Uterus (tissue), 4 donors: Measurements from ENCODE around the gene CACNA1C. TPM values are rescaled to one million over a fixed set of nuclear protein-coding genes. Genes with fewer than 3 reads are reported as not detected.

Experiments
- DNase-seq, 2 donors: peaks; one replicate each; pipeline ENCODE4 v3.0.0-alpha.2; 2019 to 2020
- H3K27ac ChIP-seq, 2 donors: fragments of 200-600 bp; sonication (generic); 1 replicate in 1 of 2; 2 replicates in 1 of 2; pipeline ENCODE4 v1.5.1; 2016 to 2018
- H3K27me3 ChIP-seq, 2 donors: fragments of 200-600 bp; sonication (generic); one replicate each; pipeline ENCODE4 v1.5.1; 2018 to 2019; ENCODE audit warnings: control low read depth in 1 of 2
- H3K36me3 ChIP-seq, 2 donors: fragments of 200-600 bp; sonication (generic); one replicate each; pipeline ENCODE4 v1.5.1; 2019; ENCODE audit warnings: control low read depth in 1 of 2
- H3K4me1 ChIP-seq, 2 donors: fragments of 200-600 bp; sonication (generic); one replicate each; pipeline ENCODE4 v1.5.1; 2018 to 2019; ENCODE audit warnings: control low read depth in 1 of 2
- H3K4me3 ChIP-seq, 2 donors: fragments of 200-600 bp; sonication (generic); 1 replicate in 1 of 2; 2 replicates in 1 of 2; pipeline ENCODE4 v1.5.1; 2018 to 2019; ENCODE audit warnings: mild to moderate bottlenecking in 1 of 2
- H3K9me3 ChIP-seq, 2 donors: fragments of 200-600 bp; sonication (generic); one replicate each; pipeline ENCODE4 v1.5.1; 2019; ENCODE audit warnings: control low read depth in 1 of 2
- POLR2A ChIP-seq, 2 donors: fragments of 450-650 bp; IDR thresholded peaks; one replicate each; pipeline ENCODE4 v1.6.1; 2016; ENCODE audit warnings: antibody characterized with exemption in 2 of 2, mild to moderate bottlenecking in 1 of 2, moderate library complexity in 1 of 2
- intact Hi-C: fragments of 100-400 bp; cut with DNase I; formaldehyde crosslinking; loops from one replicate; pipeline ENCODE4 v1.15.1; 2023; ENCODE audit warnings: low total_unique reads
- total RNA-seq, 4 donors: library from RNA; depleted of rRNA in 3 of 4; stranded (reverse); fragments of >200 nt in 3 of 4; gene quantifications; one replicate each; pipeline versions ENCODE4 v1.1.0 to v1.2.4, GENCODE V29; 2014 to 2023
- TF ChIP-seq, protein P1 (sequence below), 4 experiments: fragments of 200-600 bp in 2 of 4; fragments of 450-650 bp in 2 of 4; sonication (generic) in 2 of 4; IDR thresholded peaks; one replicate each; pipeline ENCODE4 v1.5.1; 2016 to 2019; ENCODE audit warnings: antibody characterized with exemption in 4 of 4, mild to moderate bottlenecking in 2 of 4, moderate library complexity in 1 of 4
- donor health status: DM: yes; HTN: yes; CAD: no.

CACNA1C gene
- total RNA-seq, 4 donors from 2014 or later = 15.9 to 121 (median 32.1) TPM

DNA sequence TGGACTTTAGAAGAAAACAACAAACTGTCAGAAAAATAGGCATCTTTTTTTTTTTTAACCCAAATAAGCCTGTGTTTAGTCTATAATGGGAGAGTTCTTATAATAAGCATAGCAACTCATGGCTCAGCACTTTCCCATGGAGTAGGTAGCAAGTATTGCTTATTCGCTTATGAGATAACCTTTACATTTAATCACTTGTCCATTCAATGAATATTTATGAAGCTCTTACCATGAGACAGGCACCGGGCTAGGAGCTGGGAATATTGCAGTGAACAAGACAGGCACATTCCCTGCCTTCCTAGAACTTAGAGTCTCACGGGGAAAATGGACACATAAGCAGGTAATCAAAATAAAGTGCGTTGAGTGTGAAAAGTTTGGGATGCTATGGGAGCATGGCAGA, 38.6 kb upstream of the CACNA1C start:
- Histone ChIP-seq H3K4me3 (no peak overlapping the region), H3K27ac (peak overlapping the region; percentile 84 to 97), H3K4me1 (peaks cover 8 to 10% of the 10 kb centered on the region in 2 donors), H3K36me3 (no peaks in the 10 kb centered on the region), H3K27me3 (no peaks in the 10 kb centered on the region), H3K9me3 (no peaks in the 10 kb centered on the region)
- DNase-seq = no peak
- intact Hi-C loops = no loop called here
- TF ChIP-seq, protein P1, sequence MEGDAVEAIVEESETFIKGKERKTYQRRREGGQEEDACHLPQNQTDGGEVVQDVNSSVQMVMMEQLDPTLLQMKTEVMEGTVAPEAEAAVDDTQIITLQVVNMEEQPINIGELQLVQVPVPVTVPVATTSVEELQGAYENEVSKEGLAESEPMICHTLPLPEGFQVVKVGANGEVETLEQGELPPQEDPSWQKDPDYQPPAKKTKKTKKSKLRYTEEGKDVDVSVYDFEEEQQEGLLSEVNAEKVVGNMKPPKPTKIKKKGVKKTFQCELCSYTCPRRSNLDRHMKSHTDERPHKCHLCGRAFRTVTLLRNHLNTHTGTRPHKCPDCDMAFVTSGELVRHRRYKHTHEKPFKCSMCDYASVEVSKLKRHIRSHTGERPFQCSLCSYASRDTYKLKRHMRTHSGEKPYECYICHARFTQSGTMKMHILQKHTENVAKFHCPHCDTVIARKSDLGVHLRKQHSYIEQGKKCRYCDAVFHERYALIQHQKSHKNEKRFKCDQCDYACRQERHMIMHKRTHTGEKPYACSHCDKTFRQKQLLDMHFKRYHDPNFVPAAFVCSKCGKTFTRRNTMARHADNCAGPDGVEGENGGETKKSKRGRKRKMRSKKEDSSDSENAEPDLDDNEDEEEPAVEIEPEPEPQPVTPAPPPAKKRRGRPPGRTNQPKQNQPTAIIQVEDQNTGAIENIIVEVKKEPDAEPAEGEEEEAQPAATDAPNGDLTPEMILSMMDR (IDR thresholded peaks at IDR 0.05) = no peak
- TF ChIP-seq POLR2A (IDR thresholded peaks at IDR 0.05) = no peak

DNA sequence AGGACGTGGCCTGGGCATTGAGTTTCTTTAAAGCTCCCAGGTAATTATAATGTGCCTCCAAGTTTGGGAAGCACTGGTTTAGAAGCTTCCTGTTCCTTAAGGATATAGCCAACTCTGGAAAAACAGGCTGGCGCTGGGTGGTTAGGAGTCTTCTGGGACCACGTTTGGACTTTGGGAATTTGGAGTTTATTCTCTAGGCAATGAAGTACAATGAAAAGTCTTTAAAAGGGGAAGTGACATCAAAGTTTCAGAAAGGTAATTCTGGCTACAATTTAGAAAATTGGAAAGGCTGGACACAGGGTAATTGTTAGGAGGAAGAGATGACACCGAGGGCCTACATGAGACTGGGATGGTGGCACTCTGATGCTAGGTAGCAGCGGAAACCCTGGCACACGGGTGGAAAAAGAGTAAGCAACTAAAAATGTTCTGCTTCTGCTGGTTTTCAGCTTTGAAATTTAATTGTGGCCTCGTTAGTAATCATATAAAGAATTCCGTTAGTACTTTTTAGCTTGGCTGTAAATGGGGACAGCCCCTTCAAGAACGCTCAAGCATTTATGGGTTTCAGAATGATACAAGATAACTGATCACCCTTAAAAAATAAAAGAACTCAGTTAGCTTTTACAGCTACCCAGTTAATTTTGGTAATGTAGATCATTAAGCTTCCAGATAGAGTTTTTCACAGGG, 35.8 kb upstream of the CACNA1C start:
- TF ChIP-seq, protein P1 (IDR thresholded peaks at IDR 0.05) = no peak
- no peak for TF ChIP-seq POLR2A (IDR thresholded peaks at IDR 0.05)

DNA sequence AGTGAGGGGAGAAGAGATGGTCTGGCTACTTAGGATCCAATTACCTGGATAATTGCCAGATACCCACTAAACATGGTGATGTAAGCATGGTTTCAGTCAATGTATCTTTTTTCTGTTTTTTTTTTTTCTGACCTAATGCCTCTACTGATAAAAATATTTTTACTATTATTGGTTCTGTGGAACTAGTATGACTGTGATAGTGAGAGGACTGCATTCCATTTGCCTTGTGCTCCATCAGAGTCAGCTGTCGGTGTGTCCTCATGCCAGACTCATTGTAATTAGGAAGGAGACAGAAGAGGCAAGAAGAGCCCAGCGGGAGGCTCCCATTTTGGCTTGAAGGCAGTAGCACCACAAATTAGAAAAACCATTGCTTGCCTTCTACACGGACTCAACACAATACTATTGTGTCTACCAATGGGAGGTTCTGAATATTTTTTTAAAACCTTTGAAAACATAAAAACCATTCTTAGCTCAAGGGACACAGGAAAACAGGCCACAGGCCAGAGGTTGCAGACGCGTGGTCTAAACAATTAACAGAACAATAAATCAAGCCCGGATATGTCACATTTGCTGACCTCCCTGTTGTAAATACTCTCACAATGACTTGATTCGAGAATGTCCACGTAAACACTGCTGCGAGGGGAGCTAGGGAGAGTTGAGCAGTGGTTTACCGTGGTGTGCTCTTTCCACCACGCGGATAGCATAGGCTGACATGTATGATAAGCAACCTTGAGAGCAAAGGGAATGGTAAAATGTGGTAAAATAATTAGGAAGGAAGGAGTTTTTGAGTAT, 35.0 kb upstream of the CACNA1C start:
- DNase-seq = peak in 1 of 2 donors; percentile 44
- no peaks in the 10 kb centered on the region for H3K9me3 ChIP-seq
- peak overlapping the region; percentile 84 to 97 for H3K27ac ChIP-seq
- H3K4me1 ChIP-seq = peaks cover 6 to 10% of the 10 kb centered on the region in 2 donors
- intact Hi-C loops = no loop called here
- no peaks in the 10 kb centered on the region for H3K27me3 ChIP-seq
- TF ChIP-seq, protein P1 (IDR thresholded peaks at IDR 0.05) = no peak
- no peak overlapping the region for H3K4me3 ChIP-seq
- no peaks in the 10 kb centered on the region for H3K36me3 ChIP-seq

More for the DNA sequence above, 35.8 kb upstream of the CACNA1C start:
- Histone ChIP-seq H3K4me3 (no peak overlapping the region), H3K36me3 (no peaks in the 10 kb centered on the region), H3K27me3 (no peaks in the 10 kb centered on the region), H3K27ac (peak overlapping the region; percentile 84 to 97), H3K9me3 (no peaks in the 10 kb centered on the region), H3K4me1 (peaks cover 8 to 10% of the 10 kb centered on the region in 2 donors)
- DNase-seq = no peak
- intact Hi-C loops = no loop called here

DNA sequence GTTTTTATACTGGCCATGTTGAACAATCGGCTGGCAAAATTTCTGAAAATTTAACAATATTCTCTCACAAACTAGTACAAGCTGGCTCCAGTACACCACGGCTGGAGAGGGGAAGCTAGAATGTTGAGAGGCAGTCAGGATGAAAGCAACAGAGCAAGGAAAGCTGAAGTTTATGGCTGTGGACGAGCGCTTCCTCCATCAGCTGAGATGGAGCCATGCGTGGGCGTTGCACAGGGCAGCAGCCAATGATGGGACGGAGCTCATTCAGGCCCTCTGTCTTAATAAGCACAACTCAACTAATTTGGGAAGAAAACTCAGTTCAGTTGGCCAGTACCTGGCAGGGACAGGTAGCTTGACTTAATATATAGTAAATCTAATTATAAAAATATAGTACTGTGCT, 34.4 kb upstream of the CACNA1C start:
- H3K9me3 ChIP-seq = no peaks in the 10 kb centered on the region
- H3K4me3 ChIP-seq = no peak overlapping the region
- H3K27ac ChIP-seq = peak overlapping the region; percentile 84 to 97
- H3K27me3 ChIP-seq = no peaks in the 10 kb centered on the region
- H3K36me3 ChIP-seq = no peaks in the 10 kb centered on the region
- TF ChIP-seq, protein P1 (IDR thresholded peaks at IDR 0.05) = no peak
- no peak for TF ChIP-seq POLR2A (IDR thresholded peaks at IDR 0.05)
- DNase-seq = peak; percentile 86 to 89
- peaks cover 5 to 10% of the 10 kb centered on the region in 2 donors for H3K4me1 ChIP-seq
- intact Hi-C loops = no loop called here

DNA sequence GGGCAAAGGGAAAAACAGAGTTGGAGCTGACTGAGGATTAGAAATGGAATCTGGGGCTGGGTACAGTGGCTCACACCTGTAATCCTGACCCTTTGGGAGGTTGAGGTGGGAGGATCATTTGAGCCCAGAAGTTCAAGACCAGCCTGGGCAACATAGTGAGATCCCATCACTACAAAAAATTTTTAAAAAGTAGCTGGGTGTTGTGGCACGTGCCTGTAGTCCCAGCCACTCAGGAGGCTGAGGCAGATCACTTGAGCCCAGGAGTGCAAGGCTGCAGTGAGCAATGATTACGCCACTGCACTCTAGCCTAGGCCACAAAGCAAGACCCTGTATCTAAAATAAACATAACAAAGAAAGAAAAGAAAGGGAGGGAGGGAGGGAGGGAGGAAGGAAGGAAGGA, 33.7 kb upstream of the CACNA1C start:
- peak overlapping the region; percentile 84 to 97 for H3K27ac ChIP-seq
- H3K9me3 ChIP-seq = no peaks in the 10 kb centered on the region
- H3K27me3 ChIP-seq = no peaks in the 10 kb centered on the region
- intact Hi-C loops = no loop called here
- DNase-seq = no peak
- peaks cover 5 to 8% of the 10 kb centered on the region in 2 donors for H3K4me1 ChIP-seq
- H3K36me3 ChIP-seq = no peaks in the 10 kb centered on the region
- no peak overlapping the region for H3K4me3 ChIP-seq
- TF ChIP-seq, protein P1 (IDR thresholded peaks at IDR 0.05) = no peak
- no peak for TF ChIP-seq POLR2A (IDR thresholded peaks at IDR 0.05)
